HG03159 (cell line): ENCODE data around the gene SLC29A1.
"Not testable (repeated sequence)": the region's sequence is repeated elsewhere in the genome, so short reads cannot be mapped to it uniquely, and the experiment has no call there.

Experiments
- ATAC-seq: cut with Tn5 transposase; IDR thresholded peaks from one replicate; pipeline ENCODE4 v1.9.1; 2021; ENCODE audit warnings: mild to moderate bottlenecking, moderate library complexity; ENCODE audit not compliant: unreplicated experiment

Gene SLC29A1

DNA sequence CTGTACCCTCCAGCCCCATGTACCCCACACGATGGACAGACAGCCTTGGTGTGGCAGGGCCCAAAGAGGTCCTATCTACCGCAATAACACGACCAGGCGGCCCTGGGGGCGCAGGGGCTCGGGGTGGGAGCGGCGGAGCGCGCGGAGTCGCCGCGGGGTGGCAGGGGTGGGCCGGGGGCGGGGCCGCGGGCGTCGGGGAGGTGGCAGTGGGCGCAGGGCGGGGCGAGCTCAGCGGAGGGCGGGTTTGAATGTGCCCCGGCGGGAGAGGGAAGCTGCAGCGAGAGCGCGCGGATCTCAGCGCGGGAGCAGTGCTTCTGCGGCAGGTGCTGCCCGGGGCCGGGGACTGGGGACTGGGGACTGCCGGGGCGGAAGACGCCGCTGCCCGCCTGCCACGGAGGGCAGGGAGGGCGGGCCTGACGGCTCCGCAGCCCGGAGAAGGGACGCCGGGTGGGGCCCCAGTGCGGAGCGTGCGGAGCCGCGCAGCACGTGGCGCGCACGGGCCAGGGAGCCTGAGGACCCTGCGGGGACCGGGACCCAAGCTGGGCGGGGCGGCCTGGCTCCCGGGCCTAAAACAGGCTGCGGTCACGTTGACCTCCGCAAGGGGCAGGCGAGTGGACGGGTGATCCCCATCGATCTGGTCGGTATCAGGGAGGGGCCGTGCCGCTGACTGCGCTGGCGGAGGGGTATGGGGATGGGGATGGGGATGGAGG is at the start of gene SLC29A1:
SLC29A1 (plus strand) TSS at position 277 of the 710 bp plus-strand sequence. CDS start 3,719 bp downstream, outside the sequence.
- peak; percentile 51 for ATAC-seq

- no peak for ATAC-seq
Measured at GRCh38 chr6:44176130-44176761, 47.1 kb upstream of the SLC29A1 start.

GRCh38 chr6:44176762-44177509 is 46.5 kb upstream of the SLC29A1 start:
- ATAC-seq = no peak

- no peak for ATAC-seq
Measured at GRCh38 chr6:44177691-44178423, 45.5 kb upstream of the SLC29A1 start.

- ATAC-seq = no peak
Measured at GRCh38 chr6:44178424-44179071, 44.8 kb upstream of the SLC29A1 start.

GRCh38 chr6:44179072-44179536 is 44.3 kb upstream of the SLC29A1 start:
- ATAC-seq = no peak

- ATAC-seq = no peak
Measured at GRCh38 chr6:44179648-44180047, 43.7 kb upstream of the SLC29A1 start.

DNA sequence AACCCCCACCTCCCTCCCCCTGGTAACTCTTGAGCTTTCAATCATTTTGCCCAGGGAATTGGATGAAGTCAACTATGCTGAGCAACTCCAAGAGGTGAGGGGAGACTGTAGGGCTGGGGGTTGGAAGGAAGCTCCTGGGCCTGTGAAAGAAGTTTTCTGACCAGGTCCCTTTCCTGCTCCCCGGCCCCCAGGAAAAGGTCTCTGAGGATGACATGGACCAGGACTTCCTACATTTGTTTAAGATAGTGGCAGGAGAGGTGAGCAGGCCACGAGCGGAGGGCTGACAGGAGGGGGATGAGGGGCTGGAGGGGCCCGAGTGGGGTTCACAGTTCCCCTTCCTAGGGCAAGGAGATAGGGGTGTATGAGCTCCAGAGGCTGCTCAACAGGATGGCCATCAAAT is 43.0 kb upstream of the SLC29A1 start:
- no peak for ATAC-seq

DNA sequence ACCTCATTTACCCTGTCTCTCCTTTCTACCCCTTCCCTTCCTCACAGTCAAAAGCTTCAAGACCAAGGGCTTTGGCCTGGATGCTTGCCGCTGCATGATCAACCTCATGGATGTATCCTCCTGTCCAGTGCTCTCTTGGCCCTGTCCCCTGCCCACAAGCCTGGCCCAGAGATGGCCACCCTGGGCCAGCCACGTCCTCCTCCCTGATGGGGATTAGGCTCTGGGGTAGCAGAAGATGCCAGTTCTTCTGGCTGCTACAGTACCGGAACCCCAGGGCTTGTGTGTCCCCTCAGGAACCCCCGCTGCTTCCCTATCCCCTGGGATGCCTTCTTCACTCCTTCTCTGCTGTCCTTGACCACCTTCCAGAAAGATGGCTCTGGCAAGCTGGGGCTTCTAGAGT is 42.5 kb upstream of the SLC29A1 start:
- ATAC-seq = no peak

DNA sequence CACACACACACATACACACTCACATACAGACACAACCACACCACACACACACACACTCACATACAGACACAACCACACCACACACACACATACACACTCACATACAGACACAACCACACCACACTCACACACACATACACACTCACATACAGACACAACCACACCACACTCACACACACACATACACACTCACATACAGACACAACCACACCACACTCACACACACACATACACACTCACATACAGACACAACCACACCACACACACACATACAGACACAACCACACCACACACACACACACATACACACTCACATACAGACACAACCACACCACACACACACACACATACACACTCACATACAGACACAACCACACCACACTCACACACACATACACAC is 41.6 kb upstream of the SLC29A1 start:
- not testable (repeated sequence) for ATAC-seq

- no peak for ATAC-seq
Measured at GRCh38 chr6:44182911-44183390, 40.4 kb upstream of the SLC29A1 start.

- no peak for ATAC-seq
Measured at GRCh38 chr6:44183783-44184182, 39.6 kb upstream of the SLC29A1 start.

GRCh38 chr6:44185356-44185755 is 38.0 kb upstream of the SLC29A1 start:
- ATAC-seq = not testable (repeated sequence)

- no peak for ATAC-seq
Measured at GRCh38 chr6:44185953-44186634, 37.3 kb upstream of the SLC29A1 start.

DNA sequence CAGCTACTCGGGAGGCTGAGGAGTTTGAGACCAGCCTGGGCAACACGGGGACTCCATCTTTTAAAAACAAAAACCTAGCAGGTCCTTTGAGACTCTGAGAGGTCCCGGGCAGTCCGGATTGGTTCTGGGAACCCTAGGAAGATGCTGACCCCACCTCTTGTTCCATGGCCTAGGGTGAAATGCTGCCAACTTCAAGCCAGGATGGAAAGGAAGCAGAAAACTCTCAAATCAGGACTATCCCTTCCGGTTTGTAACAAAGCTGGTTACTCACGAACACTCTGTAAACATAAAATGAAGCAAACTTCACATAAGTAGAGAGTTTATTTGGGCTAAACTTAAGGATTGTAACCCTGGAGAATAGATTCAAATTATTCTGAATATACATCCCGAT is 36.8 kb upstream of the SLC29A1 start:
- ATAC-seq = no peak

GRCh38 chr6:44188819-44189218 is 34.6 kb upstream of the SLC29A1 start:
- ATAC-seq = no peak

- no peak for ATAC-seq
Measured at GRCh38 chr6:44189257-44189656, 34.1 kb upstream of the SLC29A1 start.

- ATAC-seq = peak; percentile 54
Measured at GRCh38 chr6:44190715-44191114, 32.7 kb upstream of the SLC29A1 start.

GRCh38 chr6:44192428-44193041 is 30.9 kb upstream of the SLC29A1 start:
- ATAC-seq = no peak
